Kidney tubule cell (primary cell): ENCODE data around the gene GSTM2.
A peak's percentile ranks its signal among the peaks of the same experiment; 100 is the strongest.

Experiments
- DNase-seq: peaks from one replicate; pipeline ENCODE4 v3.0.0-alpha.2; 2018; ENCODE audit warnings: low spot score

Gene GSTM2

GRCh38 chr1:109629372-109630030, 38.4 kb upstream of the GSTM2 start:
- DNase-seq, result no peak

GRCh38 chr1:109630081-109630897, 37.6 kb upstream of the GSTM2 start:
- DNase-seq, result no peak

GRCh38 chr1:109630898-109631512, 36.9 kb upstream of the GSTM2 start:
- no peak for DNase-seq

GRCh38 chr1:109631513-109632505, 36.0 kb upstream of the GSTM2 start:
- DNase-seq, result no peak

- DNase-seq, result no peak
These were observed 35.0 kb upstream of the GSTM2 start for GRCh38 chr1:109632671-109633346.

- no peak for DNase-seq
These were observed 33.6 kb upstream of the GSTM2 start for GRCh38 chr1:109634292-109634691.

- no peak for DNase-seq
These were observed 32.8 kb upstream of the GSTM2 start for GRCh38 chr1:109634771-109635750.

GRCh38 chr1:109635862-109636200, 32.0 kb upstream of the GSTM2 start:
- no peak for DNase-seq

GRCh38 chr1:109636201-109636952, 31.5 kb upstream of the GSTM2 start:
- DNase-seq, result no peak

GRCh38 chr1:109637446-109637845, 30.4 kb upstream of the GSTM2 start:
- no peak for DNase-seq

GRCh38 chr1:109639063-109639840, 28.6 kb upstream of the GSTM2 start:
- no peak for DNase-seq

GRCh38 chr1:109639841-109640184, 28.0 kb upstream of the GSTM2 start:
- no peak for DNase-seq

GRCh38 chr1:109640285-109640865, 27.5 kb upstream of the GSTM2 start:
- peak; percentile 70 for DNase-seq

GRCh38 chr1:109641078-109641740, 26.6 kb upstream of the GSTM2 start:
- no peak for DNase-seq

GRCh38 chr1:109641861-109642260, 26.0 kb upstream of the GSTM2 start:
- DNase-seq, result no peak

- no peak for DNase-seq
These were observed 25.2 kb upstream of the GSTM2 start for GRCh38 chr1:109642626-109643025.

- DNase-seq, result peak; percentile 74
These were observed 24.2 kb upstream of the GSTM2 start for GRCh38 chr1:109643385-109644230.
